IMR-90 (cell line): Measurements from ENCODE around the gene KRTAP10-3. TPM values are rescaled to one million over a fixed set of nuclear protein-coding genes. Genes with fewer than 3 reads are reported as not detected.

ENCODE experiments used
- ATAC-seq: fragments of 200-7000 bp; cut with Tn5 transposase; 2 replicates; pipeline ENCODE4 v1.9.1; 2020; ENCODE audit warnings: low read depth, mild to moderate bottlenecking, moderate library complexity
- BruUV-seq: library from RNA; stranded (reverse); fragments of 400-500 nt; replicated peaks from 2 replicates; lab custom pipeline; 2021; lab: Mats Ljungman, UMichigan
- CTCF ChIA-PET: fragments of 300-600 bp; formaldehyde crosslinking; extraction: SDS; loops from one replicate; lab custom pipeline; 2021; ENCODE audit warnings: antibody characterized with exemption; lab: Yijun Ruan, JAX
- POLR2A ChIA-PET: fragments of 300-600 bp; sonication (Branson Sonifier 250); formaldehyde crosslinking; loops from one replicate; lab custom pipeline; 2022; ENCODE audit warnings: antibody characterized with exemption; ENCODE audit not compliant: unreplicated experiment; lab: Charles Lee
- DNase-seq: peaks from one replicate; pipeline ENCODE4 v3.0.0; 2013
- H2AFZ ChIP-seq: replicated peaks from 2 replicates; pipeline ENCODE3; 2013; ENCODE audit warnings: low read length, mild to moderate bottlenecking; ENCODE audit not compliant: poor library complexity
- H2AK5ac ChIP-seq: 2 replicates; pipeline ENCODE4 v1.6.1; 2013; ENCODE audit warnings: low read depth, low read length, inconsistent platforms
- H2AK9ac ChIP-seq: replicated peaks from 2 replicates; pipeline ENCODE3; 2013; ENCODE audit warnings: mild to moderate bottlenecking, low read depth, low read length, moderate library complexity; ENCODE audit not compliant: poor library complexity
- H2BK120ac ChIP-seq: 2 replicates; pipeline ENCODE4 v1.6.1; 2013; ENCODE audit warnings: low read depth, low read length, inconsistent platforms
- H2BK15ac ChIP-seq: 3 replicates; pipeline ENCODE4 v1.6.1; 2013; ENCODE audit warnings: low read depth, low read length, inconsistent platforms
- H2BK20ac ChIP-seq: 2 replicates; pipeline ENCODE4 v1.6.1; 2013; ENCODE audit warnings: low read depth, mild to moderate bottlenecking, inconsistent platforms, low read length, moderate library complexity
- H2BK5ac ChIP-seq: 2 replicates; pipeline ENCODE4 v1.6.1; 2013; ENCODE audit warnings: mild to moderate bottlenecking, low read depth, low read length, inconsistent platforms; ENCODE audit not compliant: poor library complexity, severe bottlenecking
- H3K14ac ChIP-seq: replicated peaks from 2 replicates; pipeline ENCODE4 v1.6.1; 2013; ENCODE audit warnings: low read depth, low read length, inconsistent platforms
- H3K18ac ChIP-seq: 2 replicates; pipeline ENCODE4 v1.6.1; 2013; ENCODE audit warnings: low read depth, low read length, control low read depth
- H3K23ac ChIP-seq: 2 replicates; pipeline ENCODE4 v1.6.1; 2013; ENCODE audit warnings: low read depth, low read length, inconsistent platforms
- H3K27ac ChIP-seq: 2 replicates; pipeline ENCODE4 v1.5.1; 2013; ENCODE audit warnings: mild to moderate bottlenecking, control low read depth, low read length; ENCODE audit not compliant: insufficient read depth
- H3K27me3 ChIP-seq: 2 replicates; pipeline ENCODE4 v1.6.1; 2013; ENCODE audit warnings: low read length; ENCODE audit not compliant: control insufficient read depth, insufficient read depth
- H3K36me3 ChIP-seq: 2 replicates; pipeline ENCODE4 v1.6.1; 2013; ENCODE audit warnings: low read length, mixed read lengths; ENCODE audit not compliant: control insufficient read depth, insufficient read depth
- H3K4ac ChIP-seq: 2 replicates; pipeline ENCODE4 v1.6.1; 2013; ENCODE audit warnings: low read depth, low read length, inconsistent platforms
- H3K4me1 ChIP-seq: 2 replicates; pipeline ENCODE4 v1.6.1; 2013; ENCODE audit warnings: low read length, mixed read lengths; ENCODE audit not compliant: control insufficient read depth, insufficient read depth
- H3K4me2 ChIP-seq: 2 replicates; pipeline ENCODE4 v1.6.1; 2013; ENCODE audit warnings: low read depth, mild to moderate bottlenecking, control low read depth, low read length, moderate library complexity
- H3K4me3 ChIP-seq: 2 replicates; pipeline ENCODE4 v1.5.1; 2013; ENCODE audit warnings: low read depth, mild to moderate bottlenecking, control low read depth, low read length, moderate library complexity; ENCODE audit not compliant: insufficient read depth
- H3K56ac ChIP-seq: 2 replicates; pipeline ENCODE4 v1.6.1; 2013; ENCODE audit warnings: low read length, inconsistent platforms; ENCODE audit not compliant: insufficient read depth; ENCODE audit errors: extremely low read depth
- H3K79me1 ChIP-seq, 2 experiments: 2 replicates each; pipeline ENCODE4 v1.6.1; 2013; ENCODE audit warnings: low read length in 2 of 2, inconsistent platforms in 1 of 2, low read depth in 1 of 2
- H3K9ac ChIP-seq: 2 replicates; pipeline ENCODE4 v1.6.1; 2013; ENCODE audit warnings: low read depth, low read length, control low read depth
- H3K9me1 ChIP-seq: 2 replicates; pipeline ENCODE4 v1.6.1; 2013; ENCODE audit warnings: low read length, inconsistent platforms; ENCODE audit not compliant: insufficient read depth
- H3K9me3 ChIP-seq: 2 replicates; pipeline ENCODE4 v1.6.1; 2013; ENCODE audit warnings: low read length; ENCODE audit not compliant: control insufficient read depth, insufficient read depth
- H4K20me1 ChIP-seq: 2 replicates; pipeline ENCODE4 v1.6.1; 2013; ENCODE audit warnings: low read length, inconsistent platforms; ENCODE audit not compliant: insufficient read depth
- H4K5ac ChIP-seq: 2 replicates; pipeline ENCODE4 v1.6.1; 2013; ENCODE audit warnings: mild to moderate bottlenecking, low read depth, low read length, control low read depth
- H4K8ac ChIP-seq, 2 experiments: 2 replicates each; pipeline ENCODE4 v1.6.1; 2013; ENCODE audit warnings: low read depth in 2 of 2, low read length in 2 of 2, control low read depth in 1 of 2, inconsistent platforms in 1 of 2
- H4K91ac ChIP-seq: 2 replicates; pipeline ENCODE4 v1.6.1; 2013; ENCODE audit warnings: low read depth, low read length, inconsistent platforms; ENCODE audit not compliant: insufficient read depth
- NFE2L2 ChIP-seq: fragments of 150-350 bp; IDR thresholded peaks from 2 replicates; pipeline ENCODE4 v1.6.1; 2016; ENCODE audit warnings: low read depth, mild to moderate bottlenecking, low read length
- WGBS, 2 experiments: methylation state at CpG; one replicate each; pipeline versions ENCODE4 v1.1.5 to v1.1.7; 2013; ENCODE audit warnings: missing lambda C conversion rate in 2 of 2; ENCODE audit not compliant: insufficient read length in 1 of 2; ENCODE audit errors: extremely low coverage in 2 of 2; 5-methylcytosine and 5-hydroxymethylcytosine counted together
- dilution Hi-C: fragments of 300-500 bp; cut with HindIII; formaldehyde crosslinking; loops from one replicate; pipeline ENCODE4 v1.14.3; 2018; ENCODE audit warnings: low sequenced_read_pairs; ENCODE audit not compliant: unreplicated experiment
- in situ Hi-C: fragments of 300-500 bp; cut with MboI; formaldehyde crosslinking; loops from 3 replicates; pipeline ENCODE4 v1.14.3; 2019; ENCODE audit warnings: low sequenced_read_pairs, inconsistent platforms, mixed read lengths
- intact Hi-C: fragments of 100-400 bp; cut with micrococcal nuclease; formaldehyde crosslinking; loops from 2 replicates; pipeline ENCODE4 v1.10.0; 2022
- polyA plus RNA-seq, 3 experiments: library from polyadenylated mRNA; depleted of rRNA; stranded (reverse); fragments of >200 nt; gene quantifications; 2 replicates each; pipeline ENCODE4 v1.2.3, GENCODE V29; 2012; ENCODE audit warnings: low replicate concordance in 1 of 3
- total RNA-seq: library from RNA; depleted of rRNA; stranded (reverse); fragments of >200 nt; gene quantifications from 2 replicates; pipeline ENCODE4 v1.2.3, GENCODE V29; 2012
- TF ChIP-seq, protein P1 (sequence below): conservative IDR thresholded peaks from 2 replicates; pipeline ENCODE4 v1.5.1; 2012; ENCODE audit warnings: mild to moderate bottlenecking, low read depth, low read length, improper control_type of control experiment

Gene KRTAP10-3
- total and polyA plus RNA-seq, 2 of the 4 experiments (the other 2 are of a cell fraction), result not detected

DNA sequence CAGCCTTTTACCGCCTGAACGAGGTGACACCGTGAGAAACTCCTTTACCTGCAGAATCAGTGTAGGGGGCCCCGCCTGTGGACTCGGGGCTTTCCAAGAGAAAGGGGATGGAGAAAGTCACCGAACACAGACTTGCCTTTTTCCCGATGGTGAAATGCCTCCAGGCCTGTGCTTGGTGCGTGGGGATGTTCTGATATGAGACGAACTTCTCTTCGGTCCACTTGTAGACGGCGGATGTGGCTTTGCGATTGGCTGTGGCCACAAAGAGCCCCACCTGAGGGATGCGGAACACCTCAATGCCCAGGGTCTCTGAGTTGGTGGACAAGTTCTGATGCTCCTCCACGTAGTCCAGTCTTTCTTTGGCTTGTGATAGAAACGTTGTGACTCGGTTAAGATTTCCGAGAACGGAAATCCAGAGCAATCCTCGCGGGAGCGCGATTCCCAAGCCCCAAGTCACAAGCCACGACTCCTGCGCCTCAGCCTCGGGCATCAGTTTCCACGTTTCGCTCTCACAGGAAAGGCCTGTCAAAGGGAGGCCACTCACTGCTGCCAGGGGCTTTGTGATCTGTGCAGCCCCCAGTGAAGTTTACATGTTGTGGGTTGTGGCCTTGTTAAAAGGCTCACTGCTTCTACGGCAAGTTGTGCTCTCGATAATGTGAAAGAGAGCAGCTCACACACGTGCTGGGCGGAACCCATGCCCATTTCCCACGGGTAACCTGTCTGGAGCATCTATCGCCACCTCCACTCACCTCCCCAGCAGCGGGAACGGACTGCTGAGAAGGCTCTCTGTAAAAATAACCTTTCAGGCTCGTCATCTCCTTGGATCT, 31.2 kb downstream of the KRTAP10-3 start:
- DNase-seq (no peak), ATAC-seq (no peak)
- Histone ChIP-seq H4K20me1 (no peaks in the 10 kb centered on the region), H2BK5ac (no peak overlapping the region), H3K4ac (no peak overlapping the region), H4K5ac (no peak overlapping the region), H4K91ac (no peak overlapping the region), H3K4me3 (no peak overlapping the region), H3K27ac (no peak overlapping the region), H2BK15ac (no peak overlapping the region), H2BK120ac (no peak overlapping the region), H3K9ac (no peak overlapping the region), H3K36me3 (no peaks in the 10 kb centered on the region), H3K79me1 (no peaks in the 10 kb centered on the region), H3K4me2 (no peak overlapping the region), H2BK20ac (no peak overlapping the region), H3K23ac (no peak overlapping the region), H2AFZ (no peak overlapping the region), H3K56ac (no peak overlapping the region), H3K14ac (no peak overlapping the region), H4K8ac (no peak overlapping the region), H2AK5ac (no peak overlapping the region), H2AK9ac (no peak overlapping the region), H3K27me3 (no peaks in the 10 kb centered on the region), H3K9me1 (no peaks in the 10 kb centered on the region), H3K9me3 (peaks cover 21% of the 10 kb centered on the region), H3K18ac (no peak overlapping the region), H3K4me1 (no peaks in the 10 kb centered on the region)
- no TSS peak for BruUV-seq
- POLR2A ChIA-PET, result no interaction called here
- intact Hi-C loops, result no loop called here
- CTCF ChIA-PET, result no interaction called here
- TF ChIP-seq, protein P1, sequence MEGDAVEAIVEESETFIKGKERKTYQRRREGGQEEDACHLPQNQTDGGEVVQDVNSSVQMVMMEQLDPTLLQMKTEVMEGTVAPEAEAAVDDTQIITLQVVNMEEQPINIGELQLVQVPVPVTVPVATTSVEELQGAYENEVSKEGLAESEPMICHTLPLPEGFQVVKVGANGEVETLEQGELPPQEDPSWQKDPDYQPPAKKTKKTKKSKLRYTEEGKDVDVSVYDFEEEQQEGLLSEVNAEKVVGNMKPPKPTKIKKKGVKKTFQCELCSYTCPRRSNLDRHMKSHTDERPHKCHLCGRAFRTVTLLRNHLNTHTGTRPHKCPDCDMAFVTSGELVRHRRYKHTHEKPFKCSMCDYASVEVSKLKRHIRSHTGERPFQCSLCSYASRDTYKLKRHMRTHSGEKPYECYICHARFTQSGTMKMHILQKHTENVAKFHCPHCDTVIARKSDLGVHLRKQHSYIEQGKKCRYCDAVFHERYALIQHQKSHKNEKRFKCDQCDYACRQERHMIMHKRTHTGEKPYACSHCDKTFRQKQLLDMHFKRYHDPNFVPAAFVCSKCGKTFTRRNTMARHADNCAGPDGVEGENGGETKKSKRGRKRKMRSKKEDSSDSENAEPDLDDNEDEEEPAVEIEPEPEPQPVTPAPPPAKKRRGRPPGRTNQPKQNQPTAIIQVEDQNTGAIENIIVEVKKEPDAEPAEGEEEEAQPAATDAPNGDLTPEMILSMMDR, result no peak
- TF ChIP-seq NFE2L2, result no peak
- in situ Hi-C loops, result no loop called here
- WGBS, 2 experiments, result 88% methylated on average over 17 of the region's 37 CpGs; no CpG with 5 or more reads in 1 of the 2 experiments
- dilution Hi-C loops, result no loop called here
